Esophagus squamous epithelium (tissue), 5 donors: ENCODE measurements around the gene SLC35F3. TPM values are rescaled to one million over a fixed set of nuclear protein-coding genes. Genes with fewer than 3 reads are reported as not detected.
"Not testable (repeated sequence)": the region's sequence is repeated elsewhere in the genome, so short reads cannot be mapped to it uniquely, and the experiment has no call there.

ENCODE experiments used
- DNase-seq: peaks from one replicate; lab custom pipeline; 2025; lab: John Stamatoyannopoulos, UW
- H3K27ac ChIP-seq, 4 donors: fragments of 200-600 bp; sonication (generic); one replicate each; pipeline ENCODE4 v1.5.1; 2016 to 2019; ENCODE audit warnings: mild to moderate bottlenecking in 1 of 4
- H3K27me3 ChIP-seq, 4 donors: fragments of 200-600 bp; sonication (generic); 1 replicate in 3 of 4; 2 replicates in 1 of 4; pipeline versions ENCODE4 v1.5.1 to v1.6.0; 2017 to 2021; ENCODE audit warnings: antibody characterized with exemption in 1 of 4
- H3K36me3 ChIP-seq, 3 donors: fragments of 200-600 bp; sonication (generic); one replicate each; pipeline ENCODE4 v1.5.1; 2016 to 2019
- H3K4me1 ChIP-seq, 3 donors: fragments of 200-600 bp; sonication (generic); one replicate each; pipeline ENCODE4 v1.5.1; 2017 to 2019
- H3K4me3 ChIP-seq, 4 donors: fragments of 200-600 bp; sonication (generic); 1 replicate in 3 of 4; 2 replicates in 1 of 4; pipeline ENCODE4 v1.5.1; 2016 to 2019; ENCODE audit warnings: mild to moderate bottlenecking in 2 of 4, moderate library complexity in 1 of 4
- H3K9me3 ChIP-seq, 3 donors: fragments of 200-600 bp; sonication (generic); one replicate each; pipeline ENCODE4 v1.5.1; 2016 to 2019
- POLR2A ChIP-seq, 4 donors: fragments of 450-650 bp; IDR thresholded peaks; one replicate each; pipeline ENCODE4 v1.6.1; 2017; ENCODE audit warnings: antibody characterized with exemption in 4 of 4, mild to moderate bottlenecking in 4 of 4, moderate library complexity in 3 of 4
- WGBS, 2 donors: methylation state at CpG; one replicate each; pipeline ENCODE4 v1.1.5; 2018; 5-methylcytosine and 5-hydroxymethylcytosine counted together
- intact Hi-C: fragments of 100-400 bp; cut with DNase I; formaldehyde crosslinking; loops from one replicate; pipeline ENCODE4 v1.15.0; 2022
- total RNA-seq, 4 donors: library from RNA; depleted of rRNA; stranded (reverse); fragments of >200 nt; gene quantifications; one replicate each; pipeline ENCODE4 v1.1.0, GENCODE V29; 2016
- TF ChIP-seq, protein P1 (sequence below), 6 experiments: fragments of 450-650 bp in 4 of 6; fragments of 200-600 bp in 2 of 6; sonication (generic) in 2 of 6; IDR thresholded peaks; one replicate each; pipeline ENCODE4 v1.5.1; 2016 to 2019; ENCODE audit warnings: antibody characterized with exemption in 6 of 6, mild to moderate bottlenecking in 4 of 6, moderate library complexity in 4 of 6
- donor health status: DM: yes; HTN: yes; CAD: no.

SLC35F3 gene
- total RNA-seq, 4 donors from 2014 or later: 0.13 to 0.99 (median 0.55) TPM

DNA sequence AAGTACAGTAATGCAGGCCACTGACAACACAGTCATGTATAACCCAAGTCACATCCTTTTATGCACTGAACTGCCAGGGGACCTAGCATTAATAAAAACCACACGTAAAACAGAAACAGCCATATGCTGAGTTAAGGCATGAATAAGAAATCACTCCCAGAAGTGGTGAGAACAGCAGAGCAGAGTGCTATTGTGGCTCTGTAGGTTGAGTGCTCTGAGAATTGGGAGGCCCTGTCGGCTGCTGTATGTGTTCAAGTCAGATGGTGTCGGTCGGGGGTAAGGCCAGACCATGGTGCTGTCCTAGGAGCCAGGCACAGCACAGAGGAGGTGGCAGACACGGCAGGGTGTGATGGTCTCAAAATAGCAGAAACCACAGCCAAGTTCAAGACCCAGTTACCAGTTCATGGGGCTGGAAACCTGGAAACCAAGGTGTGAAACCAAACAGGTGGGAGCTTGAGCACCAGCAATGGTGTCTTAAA, 342.2 kb downstream of the SLC35F3 start:
- H3K27ac ChIP-seq: no peak overlapping the region
- no peak for DNase-seq
- WGBS, 2 donors: 61 to 77% methylated on average over 5 of the region's 5 CpGs
- H3K27me3 ChIP-seq: no peaks in the 10 kb centered on the region
- H3K4me1 ChIP-seq: no peaks in the 10 kb centered on the region
- H3K9me3 ChIP-seq: no peaks in the 10 kb centered on the region
- TF ChIP-seq, protein P1, sequence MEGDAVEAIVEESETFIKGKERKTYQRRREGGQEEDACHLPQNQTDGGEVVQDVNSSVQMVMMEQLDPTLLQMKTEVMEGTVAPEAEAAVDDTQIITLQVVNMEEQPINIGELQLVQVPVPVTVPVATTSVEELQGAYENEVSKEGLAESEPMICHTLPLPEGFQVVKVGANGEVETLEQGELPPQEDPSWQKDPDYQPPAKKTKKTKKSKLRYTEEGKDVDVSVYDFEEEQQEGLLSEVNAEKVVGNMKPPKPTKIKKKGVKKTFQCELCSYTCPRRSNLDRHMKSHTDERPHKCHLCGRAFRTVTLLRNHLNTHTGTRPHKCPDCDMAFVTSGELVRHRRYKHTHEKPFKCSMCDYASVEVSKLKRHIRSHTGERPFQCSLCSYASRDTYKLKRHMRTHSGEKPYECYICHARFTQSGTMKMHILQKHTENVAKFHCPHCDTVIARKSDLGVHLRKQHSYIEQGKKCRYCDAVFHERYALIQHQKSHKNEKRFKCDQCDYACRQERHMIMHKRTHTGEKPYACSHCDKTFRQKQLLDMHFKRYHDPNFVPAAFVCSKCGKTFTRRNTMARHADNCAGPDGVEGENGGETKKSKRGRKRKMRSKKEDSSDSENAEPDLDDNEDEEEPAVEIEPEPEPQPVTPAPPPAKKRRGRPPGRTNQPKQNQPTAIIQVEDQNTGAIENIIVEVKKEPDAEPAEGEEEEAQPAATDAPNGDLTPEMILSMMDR (IDR thresholded peaks at IDR 0.05): no peak
- H3K4me3 ChIP-seq: no peak overlapping the region
- no peaks in the 10 kb centered on the region for H3K36me3 ChIP-seq
- intact Hi-C loops: no loop called here

DNA sequence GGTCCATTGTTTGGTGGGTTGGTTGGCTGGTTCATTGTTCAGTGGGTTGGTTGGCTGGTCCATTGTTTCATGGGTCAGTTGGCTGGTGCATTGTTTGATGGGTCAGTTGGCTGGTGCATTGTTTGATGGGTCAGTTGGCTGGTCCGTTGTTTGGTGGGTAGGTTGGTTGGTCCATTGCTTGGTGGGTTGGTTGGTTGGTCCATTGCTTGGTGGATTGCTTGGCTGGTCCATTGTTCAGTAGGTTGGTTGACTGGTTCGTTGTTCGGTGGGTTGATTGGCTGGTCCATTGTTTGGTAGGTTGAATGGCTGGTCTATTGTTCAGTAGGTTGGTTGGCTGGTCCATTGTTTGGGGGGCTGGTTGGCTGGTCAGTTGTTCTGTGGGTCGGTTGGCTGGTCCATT, 343.3 kb downstream of the SLC35F3 start:
- H3K27ac ChIP-seq, DNase-seq, H3K27me3 ChIP-seq, H3K4me1 ChIP-seq, H3K9me3 ChIP-seq, H3K4me3 ChIP-seq, H3K36me3 ChIP-seq, intact Hi-C loops: not testable (repeated sequence)
- 83 to 96% methylated on average over 3 to 4 of the region's 4 CpGs for WGBS, 2 donors

DNA sequence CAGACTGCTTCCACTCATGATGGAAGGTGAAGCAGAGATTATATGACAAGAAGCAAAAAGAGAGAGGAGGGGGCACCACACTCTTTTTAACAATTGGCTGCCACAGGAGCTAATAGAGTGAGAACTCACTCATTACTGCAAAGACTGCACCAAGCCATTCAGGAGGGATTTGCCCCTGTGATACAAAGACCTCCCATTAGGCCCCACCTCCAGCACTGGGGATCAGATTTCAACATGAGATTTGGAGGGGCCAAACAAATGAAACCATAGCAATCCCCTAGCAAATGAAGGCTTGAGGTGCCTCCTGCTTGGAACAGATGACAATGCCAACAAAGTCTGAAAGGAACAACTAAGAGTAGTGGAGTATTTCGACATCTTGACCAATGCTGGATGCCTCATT, 346.3 kb downstream of the SLC35F3 start:
- 77 to 82% methylated on average over 1 of the region's 1 CpG for WGBS, 2 donors
- no peak overlapping the region for H3K27ac ChIP-seq
- DNase-seq: no peak
- no peaks in the 10 kb centered on the region for H3K27me3 ChIP-seq
- H3K9me3 ChIP-seq: no peaks in the 10 kb centered on the region
- no peaks in the 10 kb centered on the region for H3K4me1 ChIP-seq
- H3K4me3 ChIP-seq: no peak overlapping the region
- intact Hi-C loops: no loop called here
- TF ChIP-seq POLR2A (IDR thresholded peaks at IDR 0.05): no peak
- TF ChIP-seq, protein P1 (IDR thresholded peaks at IDR 0.05): no peak
- no peaks in the 10 kb centered on the region for H3K36me3 ChIP-seq

DNA sequence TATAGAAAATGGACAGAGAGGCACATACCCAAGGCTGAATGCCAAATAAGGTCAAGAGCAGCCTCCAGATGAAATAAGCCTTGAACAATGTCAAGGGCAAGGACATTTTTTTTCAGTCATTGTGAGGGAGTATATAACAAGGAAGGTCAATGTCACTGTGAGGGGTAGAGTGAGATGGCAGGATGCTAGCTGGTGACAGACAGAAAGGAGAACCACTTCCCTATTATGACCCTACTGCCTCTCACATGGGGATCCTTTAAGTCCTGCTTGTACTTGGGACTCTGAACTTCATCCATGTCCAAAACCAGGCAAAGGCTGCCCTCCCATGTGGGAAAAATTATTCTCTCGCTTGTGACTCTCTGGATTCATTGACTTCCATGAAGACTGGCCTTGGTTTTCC, 349.3 kb downstream of the SLC35F3 start:
- no peaks in the 10 kb centered on the region for H3K27me3 ChIP-seq
- DNase-seq: no peak

DNA sequence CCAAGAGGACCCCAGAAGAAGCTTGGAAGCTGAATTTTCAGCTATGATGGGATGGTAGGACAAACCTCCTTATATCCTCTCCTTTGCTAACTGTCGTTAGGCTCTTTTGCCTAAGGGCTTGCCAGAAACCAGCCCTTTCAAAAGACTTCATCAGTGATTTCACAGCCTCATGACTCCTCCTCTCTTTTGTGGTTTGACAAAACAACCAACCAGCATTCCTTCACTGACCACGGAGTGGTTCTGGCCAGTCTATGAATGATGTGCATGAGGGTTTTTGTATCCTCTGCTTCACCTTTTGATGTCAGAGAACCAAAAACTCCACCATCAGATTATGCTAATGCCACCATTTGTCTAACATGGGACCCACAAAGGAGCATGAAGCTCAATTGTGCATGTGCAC, 351.9 kb downstream of the SLC35F3 start:
- Histone ChIP-seq H3K36me3 (no peaks in the 10 kb centered on the region), H3K4me3 (no peak overlapping the region), H3K9me3 (peaks cover 0 to 8% (median 3%) of the 10 kb centered on the region in 3 donors), H3K4me1 (no peaks in the 10 kb centered on the region), H3K27ac (no peak overlapping the region), H3K27me3 (no peaks in the 10 kb centered on the region)
- intact Hi-C loops: no loop called here
- DNase-seq: no peak
- TF ChIP-seq, protein P1 (IDR thresholded peaks at IDR 0.05): no peak
- TF ChIP-seq POLR2A (IDR thresholded peaks at IDR 0.05): no peak
- WGBS, 2 donors: 33 to 59% methylated on average over 2 of the region's 2 CpGs

More for the DNA sequence above, 349.3 kb downstream of the SLC35F3 start:
- WGBS, 2 donors: 100% methylated on average over 1 of the region's 1 CpG
- Histone ChIP-seq H3K36me3 (no peaks in the 10 kb centered on the region), H3K4me3 (no peak overlapping the region), H3K4me1 (no peaks in the 10 kb centered on the region), H3K27ac (no peak overlapping the region), H3K9me3 (peaks cover 0 to 8% (median 3%) of the 10 kb centered on the region in 3 donors)
- no peak for TF ChIP-seq POLR2A (IDR thresholded peaks at IDR 0.05)
- TF ChIP-seq, protein P1 (IDR thresholded peaks at IDR 0.05): no peak
- intact Hi-C loops: no loop called here

DNA sequence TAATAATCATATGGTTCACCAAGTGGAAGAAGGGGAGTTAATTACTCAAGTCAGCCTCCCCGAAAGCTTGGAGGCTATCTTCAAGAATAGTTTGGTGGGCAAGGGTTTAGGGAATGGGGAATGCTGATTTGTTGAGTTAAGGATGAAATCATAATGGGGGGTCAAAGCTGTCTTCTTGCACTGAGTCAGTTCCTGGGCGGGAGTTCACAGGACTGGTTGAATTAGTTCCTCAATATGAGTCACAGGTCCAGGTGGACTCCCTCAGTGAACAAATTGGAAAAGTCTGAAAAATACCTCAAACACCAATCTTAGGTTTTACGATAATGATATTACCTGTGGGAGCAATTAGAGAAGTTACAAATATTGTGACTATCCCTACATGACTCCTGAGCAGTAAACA, 353.6 kb downstream of the SLC35F3 start:
- DNase-seq: no peak
- no peak overlapping the region for H3K27ac ChIP-seq
- no peak overlapping the region for H3K4me3 ChIP-seq
- intact Hi-C loops: no loop called here
- H3K27me3 ChIP-seq: no peaks in the 10 kb centered on the region
- peaks cover 0 to 8% (median 3%) of the 10 kb centered on the region in 3 donors for H3K9me3 ChIP-seq
- 78 to 93% methylated on average over 3 of the region's 3 CpGs for WGBS, 2 donors
- H3K36me3 ChIP-seq: no peaks in the 10 kb centered on the region
- H3K4me1 ChIP-seq: no peaks in the 10 kb centered on the region
- TF ChIP-seq POLR2A (IDR thresholded peaks at IDR 0.05): no peak
- TF ChIP-seq, protein P1 (IDR thresholded peaks at IDR 0.05): no peak
